SH-SY5Y (cell line): ENCODE measurements around the gene TRIM44.

Experiments used
- GATA2 ChIP-seq: IDR thresholded peaks from 2 replicates; pipeline ENCODE4 v1.6.1; 2011; ENCODE audit warnings: mild to moderate bottlenecking, low read depth, low read length
- GATA3 ChIP-seq: IDR thresholded peaks from 2 replicates; pipeline ENCODE4 v1.6.1; 2011; ENCODE audit warnings: low read depth, mild to moderate bottlenecking, low read length, moderate library complexity

GRCh38 chr11:35622070-35622469 is 40.5 kb upstream of the TRIM44 start:
- no peak for TF ChIP-seq GATA3
- TF ChIP-seq GATA2 = no peak
